Measurements from ENCODE around the gene TMEM63C.

Gene TMEM63C

GRCh38 chr14:77199590-77199989 is 18.0 kb downstream of the TMEM63C start:
- no peak for DNase-seq

GRCh38 chr14:77200406-77200985 is 18.9 kb downstream of the TMEM63C start:
- no peak for DNase-seq

GRCh38 chr14:77201696-77202095 is 20.1 kb downstream of the TMEM63C start:
- DNase-seq: no peak

- no peak for DNase-seq
Observed at GRCh38 chr14:77203611-77204458, 22.2 kb downstream of the TMEM63C start.

GRCh38 chr14:77204459-77204771 is 22.8 kb downstream of the TMEM63C start:
- no peak for DNase-seq

- no peak for DNase-seq
Observed at GRCh38 chr14:77204907-77205306, 23.3 kb downstream of the TMEM63C start.

- DNase-seq: no peak
Observed at GRCh38 chr14:77205566-77205965, 24.0 kb downstream of the TMEM63C start.

- DNase-seq: no peak
Observed at GRCh38 chr14:77206261-77206824, 24.7 kb downstream of the TMEM63C start.

- no peak for DNase-seq
Observed at GRCh38 chr14:77206877-77207389, 25.3 kb downstream of the TMEM63C start.

- peak; percentile 55 for DNase-seq
Observed at GRCh38 chr14:77208291-77208978, 26.8 kb downstream of the TMEM63C start.

- DNase-seq: no peak
Observed at GRCh38 chr14:77208979-77209318, 27.4 kb downstream of the TMEM63C start.

- no peak for DNase-seq
Observed at GRCh38 chr14:77212097-77212870, 30.7 kb downstream of the TMEM63C start.

GRCh38 chr14:77212943-77213678 is 31.5 kb downstream of the TMEM63C start:
- peak; percentile 2 for DNase-seq

- DNase-seq: no peak
Observed at GRCh38 chr14:77213679-77214016, 32.0 kb downstream of the TMEM63C start.

- no peak for DNase-seq
Observed at GRCh38 chr14:77214216-77214615, 32.6 kb downstream of the TMEM63C start.

- DNase-seq: no peak
Observed at GRCh38 chr14:77217551-77217950, 36.0 kb downstream of the TMEM63C start.

GRCh38 chr14:77219591-77219990 is 38.0 kb downstream of the TMEM63C start:
- no peak for DNase-seq

- DNase-seq: no peak
Observed at GRCh38 chr14:77220246-77221017, 38.8 kb downstream of the TMEM63C start.

GRCh38 chr14:77221241-77221871 is 39.8 kb downstream of the TMEM63C start:
- no peak for DNase-seq

- DNase-seq: no peak
Observed at GRCh38 chr14:77222546-77223225, 41.1 kb downstream of the TMEM63C start.

All from fibroblast of skin of right biceps (primary cell).